PC-3 (cell line): Measurements from ENCODE around the gene OPRM1.

Experiments used
- EZH2 ChIP-seq: fragments of 300-600 bp; sonication (generic); IDR thresholded peaks from one replicate; pipeline ENCODE4 v1.6.1; 2017; ENCODE audit warnings: antibody characterized with exemption, mild to moderate bottlenecking, low read length; ENCODE audit not compliant: unreplicated experiment
- EZH2phosphoT487 ChIP-seq: fragments of 300-600 bp; sonication (generic); IDR thresholded peaks from 2 replicates; pipeline ENCODE4 v1.6.1; 2018; ENCODE audit warnings: mild to moderate bottlenecking, antibody characterized with exemption, low read length, borderline replicate concordance
- TF ChIP-seq, protein P1 (sequence below): fragments of 300-600 bp; sonication (generic); conservative IDR thresholded peaks from 2 replicates; pipeline ENCODE4 v1.5.1; 2017; ENCODE audit warnings: antibody characterized with exemption, low read depth, mild to moderate bottlenecking, low read length

DNA sequence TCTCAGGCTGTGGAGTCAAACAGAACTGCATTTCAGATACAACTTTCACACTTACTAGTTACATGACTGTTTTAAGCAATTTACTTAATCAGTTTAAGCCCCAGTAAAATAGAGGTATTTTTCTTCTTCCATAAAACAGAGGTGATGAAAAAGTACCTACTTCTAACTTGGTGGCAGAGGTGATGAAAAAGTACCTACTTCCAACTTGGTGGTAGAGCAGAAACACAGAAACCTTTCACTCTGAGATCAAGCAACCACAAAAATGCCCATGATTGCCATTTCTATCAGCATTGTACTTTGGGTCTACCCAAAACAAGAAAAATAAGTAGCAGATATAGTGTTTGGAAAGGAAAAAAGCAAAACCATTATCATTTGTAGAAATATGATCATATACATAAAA is 148.7 kb downstream of the OPRM1 start:
- TF ChIP-seq, protein P1, sequence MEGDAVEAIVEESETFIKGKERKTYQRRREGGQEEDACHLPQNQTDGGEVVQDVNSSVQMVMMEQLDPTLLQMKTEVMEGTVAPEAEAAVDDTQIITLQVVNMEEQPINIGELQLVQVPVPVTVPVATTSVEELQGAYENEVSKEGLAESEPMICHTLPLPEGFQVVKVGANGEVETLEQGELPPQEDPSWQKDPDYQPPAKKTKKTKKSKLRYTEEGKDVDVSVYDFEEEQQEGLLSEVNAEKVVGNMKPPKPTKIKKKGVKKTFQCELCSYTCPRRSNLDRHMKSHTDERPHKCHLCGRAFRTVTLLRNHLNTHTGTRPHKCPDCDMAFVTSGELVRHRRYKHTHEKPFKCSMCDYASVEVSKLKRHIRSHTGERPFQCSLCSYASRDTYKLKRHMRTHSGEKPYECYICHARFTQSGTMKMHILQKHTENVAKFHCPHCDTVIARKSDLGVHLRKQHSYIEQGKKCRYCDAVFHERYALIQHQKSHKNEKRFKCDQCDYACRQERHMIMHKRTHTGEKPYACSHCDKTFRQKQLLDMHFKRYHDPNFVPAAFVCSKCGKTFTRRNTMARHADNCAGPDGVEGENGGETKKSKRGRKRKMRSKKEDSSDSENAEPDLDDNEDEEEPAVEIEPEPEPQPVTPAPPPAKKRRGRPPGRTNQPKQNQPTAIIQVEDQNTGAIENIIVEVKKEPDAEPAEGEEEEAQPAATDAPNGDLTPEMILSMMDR = no peak
- TF ChIP-seq EZH2 (no peak), EZH2phosphoT487 (no peak)
